Measurements from ENCODE around the gene SSR1.

SSR1 gene

GRCh38 chr6:7230956-7231713, 81.9 kb downstream of the SSR1 start:
- DNase-seq (ENCODE audit: low read depth), result no peak
- no peak overlapping the region for H3K4me3 ChIP-seq (ENCODE audit: low read depth, low read length)
- TF ChIP-seq CTCF (IDR thresholded peaks at IDR 0.05; ENCODE audit: low read depth, low read length, missing control alignments), result no peak

GRCh38 chr6:7230327-7230691, 82.7 kb downstream of the SSR1 start:
- no peak overlapping the region for H3K4me3 ChIP-seq (ENCODE audit: low read depth, low read length)
- no peak for TF ChIP-seq CTCF (IDR thresholded peaks at IDR 0.05; ENCODE audit: low read depth, low read length, missing control alignments)
- no peak for DNase-seq (ENCODE audit: low read depth)

GRCh38 chr6:7229376-7230326, 83.3 kb downstream of the SSR1 start:
- no peak for DNase-seq (ENCODE audit: low read depth)
- TF ChIP-seq CTCF (IDR thresholded peaks at IDR 0.05; ENCODE audit: low read depth, low read length, missing control alignments), result no peak

GRCh38 chr6:7228662-7229375, 84.2 kb downstream of the SSR1 start:
- no peak overlapping the region for H3K4me3 ChIP-seq (ENCODE audit: low read depth, low read length)
- DNase-seq (ENCODE audit: low read depth), result no peak
- TF ChIP-seq CTCF (IDR thresholded peaks at IDR 0.05; ENCODE audit: low read depth, low read length, missing control alignments), result no peak

More at GRCh38 chr6:7229376-7230326, 83.3 kb downstream of the SSR1 start:
- H3K4me3 ChIP-seq (ENCODE audit: low read depth, low read length), result no peak overlapping the region

- DNase-seq (ENCODE audit: low read depth), result no peak
- H3K4me3 ChIP-seq (ENCODE audit: low read depth, low read length), result no peak overlapping the region
- no peak for TF ChIP-seq CTCF (IDR thresholded peaks at IDR 0.05; ENCODE audit: low read depth, low read length, missing control alignments)
Observed at GRCh38 chr6:7224731-7225130, 88.3 kb downstream of the SSR1 start.

GRCh38 chr6:7222197-7222596, 90.8 kb downstream of the SSR1 start:
- no peak for DNase-seq (ENCODE audit: low read depth)
- TF ChIP-seq CTCF (IDR thresholded peaks at IDR 0.05; ENCODE audit: low read depth, low read length, missing control alignments), result no peak
- no peak overlapping the region for H3K4me3 ChIP-seq (ENCODE audit: low read depth, low read length)
